IMR-90 (cell line): ENCODE data around the gene PTBP1. TPM values are rescaled to one million over a fixed set of nuclear protein-coding genes. Genes with fewer than 3 reads are reported as not detected.

Experiments
- ATAC-seq: fragments of 200-7000 bp; cut with Tn5 transposase; 2 replicates; pipeline ENCODE4 v1.9.1; 2020; ENCODE audit warnings: low read depth, mild to moderate bottlenecking, moderate library complexity
- BruUV-seq: library from RNA; stranded (reverse); fragments of 400-500 nt; replicated peaks from 2 replicates; lab custom pipeline; 2021; lab: Mats Ljungman, UMichigan
- CTCF ChIA-PET: fragments of 300-600 bp; formaldehyde crosslinking; extraction: SDS; loops from one replicate; lab custom pipeline; 2021; ENCODE audit warnings: antibody characterized with exemption; lab: Yijun Ruan, JAX
- POLR2A ChIA-PET: fragments of 300-600 bp; sonication (Branson Sonifier 250); formaldehyde crosslinking; loops from one replicate; lab custom pipeline; 2022; ENCODE audit warnings: antibody characterized with exemption; ENCODE audit not compliant: unreplicated experiment; lab: Charles Lee
- DNase-seq: peaks from one replicate; pipeline ENCODE4 v3.0.0; 2013
- H2AFZ ChIP-seq: replicated peaks from 2 replicates; pipeline ENCODE3; 2013; ENCODE audit warnings: low read length, mild to moderate bottlenecking; ENCODE audit not compliant: poor library complexity
- H2AK5ac ChIP-seq: 2 replicates; pipeline ENCODE4 v1.6.1; 2013; ENCODE audit warnings: low read depth, low read length, inconsistent platforms
- H2AK9ac ChIP-seq: replicated peaks from 2 replicates; pipeline ENCODE3; 2013; ENCODE audit warnings: mild to moderate bottlenecking, low read depth, low read length, moderate library complexity; ENCODE audit not compliant: poor library complexity
- H2BK120ac ChIP-seq: 2 replicates; pipeline ENCODE4 v1.6.1; 2013; ENCODE audit warnings: low read depth, low read length, inconsistent platforms
- H2BK15ac ChIP-seq: 3 replicates; pipeline ENCODE4 v1.6.1; 2013; ENCODE audit warnings: low read depth, low read length, inconsistent platforms
- H2BK20ac ChIP-seq: 2 replicates; pipeline ENCODE4 v1.6.1; 2013; ENCODE audit warnings: low read depth, mild to moderate bottlenecking, inconsistent platforms, low read length, moderate library complexity
- H2BK5ac ChIP-seq: 2 replicates; pipeline ENCODE4 v1.6.1; 2013; ENCODE audit warnings: mild to moderate bottlenecking, low read depth, low read length, inconsistent platforms; ENCODE audit not compliant: poor library complexity, severe bottlenecking
- H3K14ac ChIP-seq: replicated peaks from 2 replicates; pipeline ENCODE4 v1.6.1; 2013; ENCODE audit warnings: low read depth, low read length, inconsistent platforms
- H3K18ac ChIP-seq: 2 replicates; pipeline ENCODE4 v1.6.1; 2013; ENCODE audit warnings: low read depth, low read length, control low read depth
- H3K23ac ChIP-seq: 2 replicates; pipeline ENCODE4 v1.6.1; 2013; ENCODE audit warnings: low read depth, low read length, inconsistent platforms
- H3K27ac ChIP-seq: 2 replicates; pipeline ENCODE4 v1.5.1; 2013; ENCODE audit warnings: mild to moderate bottlenecking, control low read depth, low read length; ENCODE audit not compliant: insufficient read depth
- H3K27me3 ChIP-seq: 2 replicates; pipeline ENCODE4 v1.6.1; 2013; ENCODE audit warnings: low read length; ENCODE audit not compliant: control insufficient read depth, insufficient read depth
- H3K36me3 ChIP-seq: 2 replicates; pipeline ENCODE4 v1.6.1; 2013; ENCODE audit warnings: low read length, mixed read lengths; ENCODE audit not compliant: control insufficient read depth, insufficient read depth
- H3K4ac ChIP-seq: 2 replicates; pipeline ENCODE4 v1.6.1; 2013; ENCODE audit warnings: low read depth, low read length, inconsistent platforms
- H3K4me1 ChIP-seq: 2 replicates; pipeline ENCODE4 v1.6.1; 2013; ENCODE audit warnings: low read length, mixed read lengths; ENCODE audit not compliant: control insufficient read depth, insufficient read depth
- H3K4me2 ChIP-seq: 2 replicates; pipeline ENCODE4 v1.6.1; 2013; ENCODE audit warnings: low read depth, mild to moderate bottlenecking, control low read depth, low read length, moderate library complexity
- H3K4me3 ChIP-seq: 2 replicates; pipeline ENCODE4 v1.5.1; 2013; ENCODE audit warnings: low read depth, mild to moderate bottlenecking, control low read depth, low read length, moderate library complexity; ENCODE audit not compliant: insufficient read depth
- H3K56ac ChIP-seq: 2 replicates; pipeline ENCODE4 v1.6.1; 2013; ENCODE audit warnings: low read length, inconsistent platforms; ENCODE audit not compliant: insufficient read depth; ENCODE audit errors: extremely low read depth
- H3K79me1 ChIP-seq, 2 experiments: 2 replicates each; pipeline ENCODE4 v1.6.1; 2013; ENCODE audit warnings: low read length in 2 of 2, inconsistent platforms in 1 of 2, low read depth in 1 of 2
- H3K9ac ChIP-seq: 2 replicates; pipeline ENCODE4 v1.6.1; 2013; ENCODE audit warnings: low read depth, low read length, control low read depth
- H3K9me1 ChIP-seq: 2 replicates; pipeline ENCODE4 v1.6.1; 2013; ENCODE audit warnings: low read length, inconsistent platforms; ENCODE audit not compliant: insufficient read depth
- H3K9me3 ChIP-seq: 2 replicates; pipeline ENCODE4 v1.6.1; 2013; ENCODE audit warnings: low read length; ENCODE audit not compliant: control insufficient read depth, insufficient read depth
- H4K20me1 ChIP-seq: 2 replicates; pipeline ENCODE4 v1.6.1; 2013; ENCODE audit warnings: low read length, inconsistent platforms; ENCODE audit not compliant: insufficient read depth
- H4K5ac ChIP-seq: 2 replicates; pipeline ENCODE4 v1.6.1; 2013; ENCODE audit warnings: mild to moderate bottlenecking, low read depth, low read length, control low read depth
- H4K8ac ChIP-seq, 2 experiments: 2 replicates each; pipeline ENCODE4 v1.6.1; 2013; ENCODE audit warnings: low read depth in 2 of 2, low read length in 2 of 2, control low read depth in 1 of 2, inconsistent platforms in 1 of 2
- H4K91ac ChIP-seq: 2 replicates; pipeline ENCODE4 v1.6.1; 2013; ENCODE audit warnings: low read depth, low read length, inconsistent platforms; ENCODE audit not compliant: insufficient read depth
- BHLHE40 ChIP-seq: fragments of 150-350 bp; IDR thresholded peaks from 2 replicates; pipeline ENCODE4 v1.6.1; 2016; ENCODE audit warnings: mild to moderate bottlenecking, low read depth, low read length
- CEBPB ChIP-seq: IDR thresholded peaks from 2 replicates; pipeline ENCODE4 v1.6.1; 2012; ENCODE audit warnings: low read depth, low read length, improper control_type of control experiment
- CHD1 ChIP-seq: IDR thresholded peaks from 2 replicates; pipeline ENCODE4 v1.6.1; 2012; ENCODE audit warnings: low read depth, low read length, improper control_type of control experiment
- FOS ChIP-seq: fragments of 150-350 bp; IDR thresholded peaks from 2 replicates; pipeline ENCODE4 v1.6.1; 2016; ENCODE audit warnings: low read depth, low read length
- MAFK ChIP-seq: IDR thresholded peaks from 2 replicates; pipeline ENCODE4 v1.6.1; 2012; ENCODE audit warnings: low read depth, low read length, improper control_type of control experiment
- MAZ ChIP-seq: IDR thresholded peaks from 2 replicates; pipeline ENCODE4 v1.6.1; 2012; ENCODE audit warnings: low read depth, mild to moderate bottlenecking, low read length, improper control_type of control experiment, moderate library complexity, borderline replicate concordance
- MXI1 ChIP-seq: IDR thresholded peaks from 2 replicates; pipeline ENCODE4 v1.6.1; 2012; ENCODE audit warnings: low read depth, mild to moderate bottlenecking, low read length, moderate library complexity, borderline replicate concordance
- NFE2L2 ChIP-seq: fragments of 150-350 bp; IDR thresholded peaks from 2 replicates; pipeline ENCODE4 v1.6.1; 2016; ENCODE audit warnings: low read depth, mild to moderate bottlenecking, low read length
- POLR2A ChIP-seq: IDR thresholded peaks from 2 replicates; pipeline ENCODE4 v1.6.1; 2012; ENCODE audit warnings: mild to moderate bottlenecking, low read depth, low read length
- RAD21 ChIP-seq: IDR thresholded peaks from 2 replicates; pipeline ENCODE4 v1.6.1; 2012; ENCODE audit warnings: low read length, improper control_type of control experiment
- RCOR1 ChIP-seq: IDR thresholded peaks from 2 replicates; pipeline ENCODE4 v1.6.1; 2012; ENCODE audit warnings: mild to moderate bottlenecking, low read length, improper control_type of control experiment; ENCODE audit not compliant: insufficient replicate concordance
- RFX5 ChIP-seq: IDR thresholded peaks from 2 replicates; pipeline ENCODE4 v1.8.0; 2012; ENCODE audit warnings: low read depth, mild to moderate bottlenecking, low read length, moderate library complexity
- SMC3 ChIP-seq: fragments of 150-350 bp; IDR thresholded peaks from 2 replicates; pipeline ENCODE4 v1.6.1; 2016; ENCODE audit warnings: low read depth, mild to moderate bottlenecking, antibody characterized with exemption, low read length, moderate library complexity
- USF2 ChIP-seq: fragments of 150-350 bp; IDR thresholded peaks from 2 replicates; pipeline ENCODE4 v1.6.1; 2017; ENCODE audit warnings: mild to moderate bottlenecking, antibody characterized with exemption, low read length, low read depth
- WGBS, 2 experiments: methylation state at CpG; one replicate each; pipeline versions ENCODE4 v1.1.5 to v1.1.7; 2013; ENCODE audit warnings: missing lambda C conversion rate in 2 of 2; ENCODE audit not compliant: insufficient read length in 1 of 2; ENCODE audit errors: extremely low coverage in 2 of 2; 5-methylcytosine and 5-hydroxymethylcytosine counted together
- dilution Hi-C: fragments of 300-500 bp; cut with HindIII; formaldehyde crosslinking; loops from one replicate; pipeline ENCODE4 v1.14.3; 2018; ENCODE audit warnings: low sequenced_read_pairs; ENCODE audit not compliant: unreplicated experiment
- in situ Hi-C: fragments of 300-500 bp; cut with MboI; formaldehyde crosslinking; loops from 3 replicates; pipeline ENCODE4 v1.14.3; 2019; ENCODE audit warnings: low sequenced_read_pairs, inconsistent platforms, mixed read lengths
- intact Hi-C: fragments of 100-400 bp; cut with micrococcal nuclease; formaldehyde crosslinking; loops from 2 replicates; pipeline ENCODE4 v1.10.0; 2022
- polyA plus RNA-seq, 3 experiments: library from polyadenylated mRNA; depleted of rRNA; stranded (reverse); fragments of >200 nt; gene quantifications; 2 replicates each; pipeline ENCODE4 v1.2.3, GENCODE V29; 2012; ENCODE audit warnings: low replicate concordance in 1 of 3
- total RNA-seq: library from RNA; depleted of rRNA; stranded (reverse); fragments of >200 nt; gene quantifications from 2 replicates; pipeline ENCODE4 v1.2.3, GENCODE V29; 2012
- TF ChIP-seq, protein P1 (sequence below): fragments of 150-350 bp; IDR thresholded peaks from 2 replicates; pipeline ENCODE4 v1.6.1; 2016; ENCODE audit warnings: low read depth, mild to moderate bottlenecking, low read length, moderate library complexity, borderline replicate concordance
- TF ChIP-seq, protein P2 (sequence below): conservative IDR thresholded peaks from 2 replicates; pipeline ENCODE4 v1.5.1; 2012; ENCODE audit warnings: mild to moderate bottlenecking, low read depth, low read length, improper control_type of control experiment

The PTBP1 gene
- total and polyA plus RNA-seq, 2 of the 4 experiments (the other 2 are of a cell fraction): 146 to 269 TPM

GRCh38 chr19:793806-794205 is 3.4 kb upstream of the PTBP1 start:
- DNase-seq: no peak
- CTCF ChIA-PET: no interaction called here
- no TSS peak for BruUV-seq

More at GRCh38 chr19:793806-794205, 3.4 kb upstream of the PTBP1 start:
- Histone ChIP-seq H3K9me1 (no peaks in the 10 kb centered on the region), H2AK5ac (no peak overlapping the region), H3K4me1 (peaks cover 2% of the 10 kb centered on the region; the same call in 1 of the 2 replicates), H3K18ac (no peak overlapping the region), H2BK120ac (no peak overlapping the region), H3K23ac (no peak overlapping the region), H4K20me1 (peaks cover 10% of the 10 kb centered on the region), H4K8ac (no peak overlapping the region), H3K9ac (no peak overlapping the region), H3K56ac (no peak overlapping the region), H3K9me3 (no peaks in the 10 kb centered on the region), H3K14ac (no peak overlapping the region), H2AK9ac (peak overlapping the region; percentile 55), H2BK5ac (no peak overlapping the region), H3K4me2 (no peak overlapping the region), H2BK15ac (no peak overlapping the region), H3K27ac (no peak overlapping the region), H3K27me3 (no peaks in the 10 kb centered on the region), H3K4me3 (no peak overlapping the region), H4K91ac (no peak overlapping the region), H3K36me3 (peaks cover 4% of the 10 kb centered on the region; the same call in 1 of the 2 replicates), H3K79me1 (peaks cover 0 to 3% of the 10 kb centered on the region in 2 experiments; a peak in 1 of 4 replicates), H2BK20ac (no peak overlapping the region), H4K5ac (no peak overlapping the region), H2AFZ (no peak overlapping the region), H3K4ac (no peak overlapping the region)
- dilution Hi-C loops (no loop called here), intact Hi-C loops (no loop called here), in situ Hi-C loops (no loop called here)
- TF ChIP-seq FOS (no peak), CHD1 (no peak), USF2 (no peak), MAFK (no peak), SMC3 (no peak), MAZ (no peak), RFX5 (no peak), RCOR1 (no peak), MXI1 (no peak), POLR2A (no peak), CEBPB (no peak), RAD21 (no peak), BHLHE40 (no peak), NFE2L2 (no peak)
- TF ChIP-seq, protein P1, sequence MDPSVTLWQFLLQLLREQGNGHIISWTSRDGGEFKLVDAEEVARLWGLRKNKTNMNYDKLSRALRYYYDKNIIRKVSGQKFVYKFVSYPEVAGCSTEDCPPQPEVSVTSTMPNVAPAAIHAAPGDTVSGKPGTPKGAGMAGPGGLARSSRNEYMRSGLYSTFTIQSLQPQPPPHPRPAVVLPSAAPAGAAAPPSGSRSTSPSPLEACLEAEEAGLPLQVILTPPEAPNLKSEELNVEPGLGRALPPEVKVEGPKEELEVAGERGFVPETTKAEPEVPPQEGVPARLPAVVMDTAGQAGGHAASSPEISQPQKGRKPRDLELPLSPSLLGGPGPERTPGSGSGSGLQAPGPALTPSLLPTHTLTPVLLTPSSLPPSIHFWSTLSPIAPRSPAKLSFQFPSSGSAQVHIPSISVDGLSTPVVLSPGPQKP: no peak
- TF ChIP-seq, protein P2, sequence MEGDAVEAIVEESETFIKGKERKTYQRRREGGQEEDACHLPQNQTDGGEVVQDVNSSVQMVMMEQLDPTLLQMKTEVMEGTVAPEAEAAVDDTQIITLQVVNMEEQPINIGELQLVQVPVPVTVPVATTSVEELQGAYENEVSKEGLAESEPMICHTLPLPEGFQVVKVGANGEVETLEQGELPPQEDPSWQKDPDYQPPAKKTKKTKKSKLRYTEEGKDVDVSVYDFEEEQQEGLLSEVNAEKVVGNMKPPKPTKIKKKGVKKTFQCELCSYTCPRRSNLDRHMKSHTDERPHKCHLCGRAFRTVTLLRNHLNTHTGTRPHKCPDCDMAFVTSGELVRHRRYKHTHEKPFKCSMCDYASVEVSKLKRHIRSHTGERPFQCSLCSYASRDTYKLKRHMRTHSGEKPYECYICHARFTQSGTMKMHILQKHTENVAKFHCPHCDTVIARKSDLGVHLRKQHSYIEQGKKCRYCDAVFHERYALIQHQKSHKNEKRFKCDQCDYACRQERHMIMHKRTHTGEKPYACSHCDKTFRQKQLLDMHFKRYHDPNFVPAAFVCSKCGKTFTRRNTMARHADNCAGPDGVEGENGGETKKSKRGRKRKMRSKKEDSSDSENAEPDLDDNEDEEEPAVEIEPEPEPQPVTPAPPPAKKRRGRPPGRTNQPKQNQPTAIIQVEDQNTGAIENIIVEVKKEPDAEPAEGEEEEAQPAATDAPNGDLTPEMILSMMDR: no peak
- WGBS, 2 experiments: 91% methylated on average over 3 of the region's 12 CpGs; no CpG with 5 or more reads in 1 of the 2 experiments
- ATAC-seq: no peak
- POLR2A ChIA-PET: no interaction called here
